ENCODE measurements around the gene GJC1. TPM values are rescaled to one million over a fixed set of nuclear protein-coding genes. Genes with fewer than 3 reads are reported as not detected.

GJC1 gene
- total RNA-seq, 1 experiment from 2014 or later, result 31.6 TPM

DNA sequence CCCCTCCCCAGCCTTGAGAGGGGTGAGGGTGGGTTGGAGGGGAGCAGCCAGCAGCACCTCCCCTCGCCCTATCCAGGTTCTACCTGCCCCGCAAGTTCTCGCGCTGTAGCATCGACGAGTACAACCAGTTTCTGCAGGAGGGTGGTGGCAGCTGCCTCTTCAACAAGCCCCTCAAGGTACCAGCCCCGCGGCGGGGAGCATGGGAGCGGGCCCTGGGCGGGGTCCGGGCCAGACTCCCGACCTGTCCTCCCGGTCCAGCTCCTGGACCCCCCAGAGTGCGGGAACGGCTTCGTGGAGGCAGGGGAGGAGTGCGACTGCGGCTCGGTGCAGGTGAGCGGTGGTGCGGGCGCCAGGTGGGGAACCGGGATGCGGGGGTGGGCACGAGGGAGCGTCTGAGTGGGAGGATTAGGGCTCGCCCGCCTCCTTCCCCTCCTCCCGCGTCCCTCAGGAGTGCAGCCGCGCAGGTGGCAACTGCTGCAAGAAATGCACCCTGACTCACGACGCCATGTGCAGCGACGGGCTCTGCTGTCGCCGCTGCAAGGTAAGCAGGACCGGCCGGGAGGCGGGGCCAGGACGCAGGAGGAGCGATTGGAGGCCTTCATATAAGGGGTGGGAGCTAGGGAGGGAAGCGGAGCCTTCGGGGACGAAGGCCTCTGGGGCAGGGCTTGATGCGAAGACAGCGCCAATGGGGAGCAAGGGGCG is 54.8 kb downstream of the GJC1 start:
- ChIA-PET POLR2A (ENCODE audit: low non-redundant PET) (interaction anchor here (0.6 kb wide), 1 partner anchor 1346 kb away, joined by 3 read pairs; no protein-coding TSS in a partner anchor), CTCF (interaction anchor here (0.7 to 1.5 kb wide), 5 partner anchors 91 to 360 kb away, joined by 3 to 6 read pairs (median 3); partner anchors contain the start of gene ACBD4)
- no peak for TF ChIP-seq EZH2 (IDR thresholded peaks at IDR 0.05; ENCODE audit: borderline replicate concordance, low read depth, low read length, poor library complexity, severe bottlenecking)
- TF ChIP-seq, protein P1, sequence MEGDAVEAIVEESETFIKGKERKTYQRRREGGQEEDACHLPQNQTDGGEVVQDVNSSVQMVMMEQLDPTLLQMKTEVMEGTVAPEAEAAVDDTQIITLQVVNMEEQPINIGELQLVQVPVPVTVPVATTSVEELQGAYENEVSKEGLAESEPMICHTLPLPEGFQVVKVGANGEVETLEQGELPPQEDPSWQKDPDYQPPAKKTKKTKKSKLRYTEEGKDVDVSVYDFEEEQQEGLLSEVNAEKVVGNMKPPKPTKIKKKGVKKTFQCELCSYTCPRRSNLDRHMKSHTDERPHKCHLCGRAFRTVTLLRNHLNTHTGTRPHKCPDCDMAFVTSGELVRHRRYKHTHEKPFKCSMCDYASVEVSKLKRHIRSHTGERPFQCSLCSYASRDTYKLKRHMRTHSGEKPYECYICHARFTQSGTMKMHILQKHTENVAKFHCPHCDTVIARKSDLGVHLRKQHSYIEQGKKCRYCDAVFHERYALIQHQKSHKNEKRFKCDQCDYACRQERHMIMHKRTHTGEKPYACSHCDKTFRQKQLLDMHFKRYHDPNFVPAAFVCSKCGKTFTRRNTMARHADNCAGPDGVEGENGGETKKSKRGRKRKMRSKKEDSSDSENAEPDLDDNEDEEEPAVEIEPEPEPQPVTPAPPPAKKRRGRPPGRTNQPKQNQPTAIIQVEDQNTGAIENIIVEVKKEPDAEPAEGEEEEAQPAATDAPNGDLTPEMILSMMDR (conservative IDR thresholded peaks at IDR 0.05; ENCODE audit: low read depth, low read length), result no peak
- Histone ChIP-seq H3K4me3 (ENCODE audit: low read depth, low read length, poor library complexity, severe bottlenecking) (peak overlapping the region; percentile 34), H3K9me3 (ENCODE audit: low read depth, low read length, poor library complexity, severe bottlenecking) (no peaks in the 10 kb centered on the region), H3K4me1 (ENCODE audit: insufficient read depth, low read length, poor library complexity, severe bottlenecking) (no peaks in the 10 kb centered on the region), H3K27ac (ENCODE audit: low read depth, low read length, poor library complexity, severe bottlenecking) (no peak overlapping the region), H3K36me3 (ENCODE audit: insufficient read depth, low read length, poor library complexity, severe bottlenecking) (no peaks in the 10 kb centered on the region), H3K27me3 (replicated peaks; ENCODE audit: insufficient read depth, low read depth, low read length, poor library complexity) (no peaks in the 10 kb centered on the region)
- intact Hi-C loops (cut with micrococcal nuclease; ENCODE audit: unreplicated experiment), result loop anchor here (5.0 to 10.0 kb wide), 3 partner anchors 247 to 357 kb away; partner anchors contain the start of gene PLCD3
- no TSS peak for BruUV-seq (replicated peaks)
- peak; percentile 97 for DNase-seq (ENCODE audit: low spot score)

DNA sequence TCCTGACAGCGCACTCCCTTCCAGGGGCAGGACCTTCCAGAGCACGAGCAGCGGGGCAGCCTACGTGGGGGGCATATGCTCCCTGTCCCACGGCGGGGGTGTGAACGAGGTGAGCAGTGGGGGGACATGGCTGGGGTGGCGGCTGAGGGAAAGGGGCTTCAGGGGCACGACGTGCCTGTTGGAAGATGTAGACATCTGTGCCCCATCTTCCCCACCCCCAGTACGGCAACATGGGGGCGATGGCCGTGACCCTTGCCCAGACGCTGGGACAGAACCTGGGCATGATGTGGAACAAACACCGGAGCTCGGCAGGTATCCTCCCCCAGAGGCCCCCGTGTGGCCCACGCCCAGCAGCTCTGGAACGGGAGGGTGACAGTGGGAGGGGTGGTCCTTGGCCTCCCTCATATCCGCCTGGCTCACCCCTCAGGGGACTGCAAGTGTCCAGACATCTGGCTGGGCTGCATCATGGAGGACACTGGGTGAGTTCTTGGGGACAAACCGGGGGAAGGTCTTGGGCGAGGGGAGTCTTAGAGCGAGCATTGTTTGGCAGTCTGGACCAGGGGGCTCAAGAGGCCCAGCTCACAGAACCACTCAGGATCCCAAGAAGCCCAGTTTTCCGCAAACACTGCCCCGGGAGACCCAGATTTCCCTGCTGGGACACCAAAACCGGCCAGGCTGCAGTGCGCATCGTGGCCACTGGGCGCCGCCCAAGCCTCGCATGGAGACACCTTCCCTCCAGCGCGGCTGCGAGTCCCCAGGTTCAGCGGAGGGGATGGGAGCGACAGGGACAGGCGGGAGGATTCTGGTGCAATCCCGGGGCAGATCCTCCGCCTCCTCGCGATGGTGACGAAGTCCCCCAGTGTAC is 55.6 kb downstream of the GJC1 start:
- H3K4me3 ChIP-seq (ENCODE audit: low read depth, low read length, poor library complexity, severe bottlenecking), result peak overlapping the region; percentile 34
- CTCF ChIA-PET, result interaction anchor here (1.3 to 1.5 kb wide), 3 partner anchors 92 to 361 kb away, joined by 3 to 6 read pairs (median 3); partner anchors contain the start of gene ACBD4
- H3K9me3 ChIP-seq (ENCODE audit: low read depth, low read length, poor library complexity, severe bottlenecking), result no peaks in the 10 kb centered on the region
- no TSS peak for BruUV-seq (replicated peaks)
- no peak for TF ChIP-seq EZH2 (IDR thresholded peaks at IDR 0.05; ENCODE audit: borderline replicate concordance, low read depth, low read length, poor library complexity, severe bottlenecking)
- TF ChIP-seq, protein P1 (conservative IDR thresholded peaks at IDR 0.05; ENCODE audit: low read depth, low read length), result peak; percentile 82
- DNase-seq (ENCODE audit: low spot score), result peak; percentile 89
- H3K4me1 ChIP-seq (ENCODE audit: insufficient read depth, low read length, poor library complexity, severe bottlenecking), result no peaks in the 10 kb centered on the region
- intact Hi-C loops (cut with micrococcal nuclease; ENCODE audit: unreplicated experiment), result loop anchor here (1.0 to 10.0 kb wide), 4 partner anchors 91 to 358 kb away; partner anchors contain the start of gene PLCD3
- no peak overlapping the region for H3K27ac ChIP-seq (ENCODE audit: low read depth, low read length, poor library complexity, severe bottlenecking)
- POLR2A ChIA-PET (ENCODE audit: low non-redundant PET), result interaction anchor here (0.6 kb wide), 1 partner anchor 1347 kb away, joined by 3 read pairs; no protein-coding TSS in a partner anchor
- no peaks in the 10 kb centered on the region for H3K27me3 ChIP-seq (replicated peaks; ENCODE audit: insufficient read depth, low read depth, low read length, poor library complexity)
- H3K36me3 ChIP-seq (ENCODE audit: insufficient read depth, low read length, poor library complexity, severe bottlenecking), result no peaks in the 10 kb centered on the region

DNA sequence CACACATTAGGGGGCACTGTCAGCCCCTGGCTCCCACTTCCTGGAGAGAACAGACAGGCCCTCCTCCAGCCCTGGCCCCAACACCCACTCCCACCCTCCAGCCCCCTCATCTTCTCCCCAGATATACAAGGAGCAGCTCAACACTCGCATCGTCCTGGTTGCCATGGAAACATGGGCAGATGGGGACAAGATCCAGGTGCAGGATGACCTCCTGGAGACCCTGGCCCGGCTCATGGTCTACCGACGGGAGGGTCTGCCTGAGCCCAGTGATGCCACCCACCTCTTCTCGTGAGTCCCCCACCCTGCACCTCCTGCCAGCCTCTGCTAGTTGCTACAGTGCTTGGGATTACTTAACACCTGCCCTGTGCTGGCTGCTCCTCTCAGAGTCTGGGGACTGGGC is 56.9 kb downstream of the GJC1 start:
- Histone ChIP-seq H3K4me1 (ENCODE audit: insufficient read depth, low read length, poor library complexity, severe bottlenecking) (no peaks in the 10 kb centered on the region), H3K27ac (ENCODE audit: low read depth, low read length, poor library complexity, severe bottlenecking) (no peak overlapping the region), H3K9me3 (ENCODE audit: low read depth, low read length, poor library complexity, severe bottlenecking) (no peaks in the 10 kb centered on the region), H3K4me3 (ENCODE audit: low read depth, low read length, poor library complexity, severe bottlenecking) (no peak overlapping the region), H3K27me3 (replicated peaks; ENCODE audit: insufficient read depth, low read depth, low read length, poor library complexity) (no peaks in the 10 kb centered on the region), H3K36me3 (ENCODE audit: insufficient read depth, low read length, poor library complexity, severe bottlenecking) (no peaks in the 10 kb centered on the region)
- intact Hi-C loops (cut with micrococcal nuclease; ENCODE audit: unreplicated experiment), result loop anchor here (10.0 kb wide), 1 partner anchor 322 kb away; no protein-coding TSS in a partner anchor
- ChIA-PET POLR2A (ENCODE audit: low non-redundant PET) (no interaction called here), CTCF (interaction anchor here (0.6 kb wide), 1 partner anchor 247 kb away, joined by 3 read pairs; no protein-coding TSS in a partner anchor)
- no peak for TF ChIP-seq EZH2 (IDR thresholded peaks at IDR 0.05; ENCODE audit: borderline replicate concordance, low read depth, low read length, poor library complexity, severe bottlenecking)
- TF ChIP-seq, protein P1 (conservative IDR thresholded peaks at IDR 0.05; ENCODE audit: low read depth, low read length), result no peak
- BruUV-seq (replicated peaks), result no TSS peak
- DNase-seq (ENCODE audit: low spot score), result no peak
